ENCODE data around the gene HS3ST4.

- TF ChIP-seq POLR2A (IDR thresholded peaks at IDR 0.05): no peak
- TF ChIP-seq, protein P1, sequence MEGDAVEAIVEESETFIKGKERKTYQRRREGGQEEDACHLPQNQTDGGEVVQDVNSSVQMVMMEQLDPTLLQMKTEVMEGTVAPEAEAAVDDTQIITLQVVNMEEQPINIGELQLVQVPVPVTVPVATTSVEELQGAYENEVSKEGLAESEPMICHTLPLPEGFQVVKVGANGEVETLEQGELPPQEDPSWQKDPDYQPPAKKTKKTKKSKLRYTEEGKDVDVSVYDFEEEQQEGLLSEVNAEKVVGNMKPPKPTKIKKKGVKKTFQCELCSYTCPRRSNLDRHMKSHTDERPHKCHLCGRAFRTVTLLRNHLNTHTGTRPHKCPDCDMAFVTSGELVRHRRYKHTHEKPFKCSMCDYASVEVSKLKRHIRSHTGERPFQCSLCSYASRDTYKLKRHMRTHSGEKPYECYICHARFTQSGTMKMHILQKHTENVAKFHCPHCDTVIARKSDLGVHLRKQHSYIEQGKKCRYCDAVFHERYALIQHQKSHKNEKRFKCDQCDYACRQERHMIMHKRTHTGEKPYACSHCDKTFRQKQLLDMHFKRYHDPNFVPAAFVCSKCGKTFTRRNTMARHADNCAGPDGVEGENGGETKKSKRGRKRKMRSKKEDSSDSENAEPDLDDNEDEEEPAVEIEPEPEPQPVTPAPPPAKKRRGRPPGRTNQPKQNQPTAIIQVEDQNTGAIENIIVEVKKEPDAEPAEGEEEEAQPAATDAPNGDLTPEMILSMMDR (IDR thresholded peaks at IDR 0.05): no peak
These were observed 79.5 kb downstream of the HS3ST4 start for GRCh38 chr16:25771216-25771615.

All from thyroid gland (tissue), 4 donors.